GF-D8 (cell line): ENCODE results near the gene CMTM5.
"Not testable (repeated sequence)": the region's sequence is repeated elsewhere in the genome, so short reads cannot be mapped to it uniquely, and the experiment has no call there.

Experiments
- DNase-seq: peaks from one replicate; lab custom pipeline; 2025; lab: John Stamatoyannopoulos, UW

CMTM5 gene

DNA sequence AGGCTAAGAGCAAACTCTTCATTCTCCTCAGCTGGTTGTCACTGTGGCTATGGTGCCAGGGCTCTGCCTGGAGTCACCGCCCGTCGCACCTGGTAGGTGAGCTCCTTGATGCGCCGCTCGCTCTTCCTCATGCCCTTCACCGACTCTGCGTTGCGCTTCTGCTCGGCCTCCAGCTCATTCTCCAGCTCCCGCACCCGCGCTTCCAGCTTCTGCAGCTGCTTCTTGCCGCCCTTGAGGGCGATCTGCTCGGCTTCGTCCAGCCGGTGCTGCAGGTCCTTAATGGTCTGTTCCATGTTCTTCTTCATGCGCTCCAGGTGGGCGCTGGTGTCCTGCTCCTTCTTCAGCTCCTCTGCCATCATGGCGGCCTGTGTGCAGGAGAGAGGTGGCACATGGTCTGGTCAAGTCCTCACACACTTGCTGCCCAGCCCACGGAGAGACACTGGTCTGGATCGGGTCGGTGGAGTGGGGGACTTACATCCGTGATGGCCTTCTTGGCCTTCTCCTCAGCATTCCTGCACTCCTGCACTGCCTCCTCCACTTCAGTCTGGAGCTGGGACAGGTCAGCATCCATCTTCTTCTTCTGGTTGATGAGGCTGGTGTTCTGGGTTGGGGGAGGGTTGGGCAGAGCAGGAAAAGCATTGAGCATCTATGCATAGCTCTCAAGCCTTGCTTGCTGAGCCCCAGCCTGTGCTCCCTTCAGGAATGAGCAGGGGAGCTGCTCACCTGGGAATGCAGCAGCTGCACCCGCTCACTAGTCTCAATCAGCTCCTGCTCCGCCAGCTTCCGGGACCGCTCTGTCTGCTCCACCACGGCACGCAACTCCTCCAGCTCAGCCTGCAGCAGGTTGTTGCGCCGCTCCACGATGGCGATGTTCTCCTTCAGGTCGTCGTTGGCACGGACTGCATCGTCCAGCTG is 38.3 kb downstream of the CMTM5 start:
- DNase-seq, result no peak

DNA sequence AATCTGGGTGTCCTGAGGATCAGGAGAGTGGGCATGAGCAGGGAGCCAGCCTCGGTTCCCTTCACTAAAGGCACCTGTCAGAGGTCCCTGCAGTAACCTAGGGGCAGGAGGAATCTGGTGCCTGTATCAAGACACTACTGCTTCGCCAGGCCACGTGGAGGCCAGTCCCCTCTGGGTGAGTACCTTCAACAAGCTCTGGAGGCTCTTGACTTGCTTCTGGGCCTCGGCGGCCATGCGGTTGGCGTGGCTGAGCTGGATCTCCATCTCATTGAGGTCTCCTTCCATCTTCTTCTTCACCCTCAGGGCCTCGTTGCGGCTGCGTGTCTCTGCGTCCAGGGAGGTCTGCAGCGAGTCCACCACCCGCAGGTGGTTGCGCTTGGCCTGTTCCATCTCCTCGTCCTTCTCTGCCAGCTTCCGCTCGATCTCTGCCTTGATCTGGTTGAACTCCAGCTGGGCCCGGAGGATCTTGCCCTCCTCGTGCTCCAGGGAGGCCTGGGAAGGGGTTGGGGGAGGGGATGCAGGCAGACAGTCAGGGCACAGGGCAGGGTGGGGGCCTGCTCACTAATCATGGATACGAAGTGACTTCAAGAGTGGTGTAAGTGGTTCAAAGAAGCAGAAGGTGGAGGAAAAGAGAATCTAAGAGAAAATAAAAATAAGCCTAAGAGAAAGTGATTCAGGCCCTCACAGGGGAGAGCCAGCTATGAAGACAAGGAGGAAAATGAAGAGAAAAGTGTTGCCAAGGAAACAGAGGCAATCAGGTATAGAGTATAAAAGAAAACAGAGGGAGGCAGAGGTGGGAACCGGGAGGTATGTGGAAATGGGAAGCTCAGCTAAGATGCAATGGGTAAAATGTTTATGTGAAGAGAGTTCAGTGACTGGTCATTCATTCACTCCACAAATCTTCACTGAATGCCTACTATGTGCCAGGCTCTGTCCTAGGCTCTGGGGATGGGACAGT is 39.3 kb downstream of the CMTM5 start:
- no peak for DNase-seq

DNA sequence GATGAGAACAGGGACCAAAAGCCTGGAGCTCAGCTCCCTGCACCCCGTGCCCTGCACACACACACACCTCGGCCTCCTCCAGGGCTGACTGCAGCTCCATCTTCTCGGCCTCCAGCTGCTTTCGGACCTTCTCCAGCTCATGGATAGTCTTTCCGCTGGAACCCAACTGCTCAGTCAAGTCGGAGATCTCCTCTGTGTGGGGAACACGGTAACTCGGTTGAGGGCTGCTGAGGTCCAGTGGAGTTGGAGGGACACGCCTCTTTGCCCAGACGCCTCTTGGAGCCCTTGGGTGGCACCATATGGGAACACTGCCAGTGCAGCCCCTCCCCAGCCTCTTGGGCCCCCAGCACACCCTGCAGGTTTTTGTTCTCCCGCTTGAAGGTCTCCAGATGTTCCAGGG is 40.0 kb downstream of the CMTM5 start:
- no peak for DNase-seq

DNA sequence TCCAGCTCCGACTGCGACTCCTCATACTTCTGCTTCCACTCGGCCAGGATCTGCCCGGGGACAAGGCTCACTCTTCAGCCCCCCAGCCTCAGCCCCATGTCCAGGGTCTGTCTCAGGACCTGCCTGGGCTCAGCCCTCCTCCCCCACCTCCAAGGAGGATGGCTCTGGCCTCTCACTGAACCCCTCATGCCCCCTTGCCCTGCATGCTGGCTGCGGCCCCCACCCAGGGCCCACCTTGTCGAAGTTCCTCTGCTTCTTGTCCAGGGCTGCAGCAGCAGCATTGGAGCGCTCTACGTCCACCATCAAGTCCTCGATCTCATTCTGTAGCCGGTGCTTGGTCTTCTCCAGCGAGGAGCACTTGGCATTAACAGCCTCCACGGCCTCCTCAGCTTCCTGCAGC is 40.4 kb downstream of the CMTM5 start:
- DNase-seq, result not testable (repeated sequence)

DNA sequence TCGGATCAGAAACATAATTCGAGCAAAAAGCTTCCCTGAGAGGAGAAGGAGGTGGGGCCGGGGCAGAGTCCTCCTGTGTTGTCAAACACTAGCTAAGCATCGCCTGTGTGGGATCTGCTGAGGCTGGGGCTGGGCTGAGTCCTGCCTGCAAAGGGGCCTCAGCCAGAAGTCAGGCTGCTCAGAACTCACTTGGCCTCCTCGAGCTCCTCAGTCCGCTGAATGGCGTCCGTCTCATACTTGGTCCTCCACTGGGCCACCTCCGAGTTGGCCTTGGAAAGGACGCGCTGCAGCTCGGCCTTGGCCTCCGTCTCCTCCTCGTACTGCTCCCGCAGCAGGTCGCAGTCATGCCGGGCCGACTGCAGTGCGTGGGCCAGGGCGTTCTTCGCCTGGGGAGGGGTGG is 41.2 kb downstream of the CMTM5 start:
- no peak for DNase-seq

DNA sequence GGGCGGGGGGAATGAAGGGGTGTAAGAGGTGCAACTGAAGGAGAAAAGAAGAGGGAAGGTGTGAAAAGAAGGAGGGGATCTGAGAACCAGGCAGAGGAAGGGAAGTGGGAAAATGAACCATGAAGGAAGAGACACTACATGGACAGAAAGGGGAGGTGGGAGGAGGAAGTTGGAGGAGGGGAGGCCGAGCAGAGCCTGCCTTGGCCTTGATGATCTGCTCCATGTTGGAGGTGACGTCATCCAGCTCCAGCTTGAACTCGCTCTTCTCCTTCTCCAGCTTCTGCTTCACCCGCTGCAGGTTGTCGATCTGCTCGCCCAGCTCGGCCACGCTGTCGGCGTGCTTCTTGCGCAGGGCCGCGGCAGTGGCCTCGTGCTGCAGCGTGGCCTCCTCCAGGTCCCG is 42.8 kb downstream of the CMTM5 start:
- not testable (repeated sequence) for DNase-seq

GRCh38 chr14:23421594-23421993 is 44.7 kb downstream of the CMTM5 start:
- no peak for DNase-seq

DNA sequence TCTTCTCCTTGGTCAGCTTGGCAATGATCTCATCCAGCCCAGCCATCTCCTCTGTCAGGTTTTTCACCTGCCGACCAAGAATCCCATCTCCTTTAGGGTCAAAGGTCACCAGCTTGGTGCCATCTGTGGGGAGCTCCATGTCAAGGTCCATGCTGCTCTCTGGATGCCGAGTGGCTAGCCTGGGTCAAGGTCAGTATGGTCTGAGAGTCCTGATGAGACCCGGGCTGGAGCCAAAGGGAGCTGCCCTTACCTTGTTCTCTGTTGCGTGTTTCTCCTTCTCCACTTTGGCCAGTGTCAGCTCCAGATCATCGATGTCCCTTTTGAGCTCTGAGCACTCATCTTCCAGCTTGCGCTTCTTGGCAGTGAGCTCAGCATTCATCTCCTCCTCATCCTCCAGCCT is 46.8 kb downstream of the CMTM5 start:
- DNase-seq, result no peak

GRCh38 chr14:23425169-23425568 is 48.3 kb downstream of the CMTM5 start:
- DNase-seq, result no peak

- not testable (repeated sequence) for DNase-seq
Measured at GRCh38 chr14:23425798-23426197, 49.0 kb downstream of the CMTM5 start.

- DNase-seq, result no peak
Measured at GRCh38 chr14:23428686-23429495, 52.0 kb downstream of the CMTM5 start.
